Measurements from ENCODE around the gene CACHD1. TPM values are rescaled to one million over a fixed set of nuclear protein-coding genes. Genes with fewer than 3 reads are reported as not detected.
A peak's percentile ranks its signal among the peaks of the same experiment; 100 is the strongest.

CACHD1 gene
- under 1 TPM in 1 of 2 experiments, not detected in 1; 0.05 TPM for total RNA-seq

DNA sequence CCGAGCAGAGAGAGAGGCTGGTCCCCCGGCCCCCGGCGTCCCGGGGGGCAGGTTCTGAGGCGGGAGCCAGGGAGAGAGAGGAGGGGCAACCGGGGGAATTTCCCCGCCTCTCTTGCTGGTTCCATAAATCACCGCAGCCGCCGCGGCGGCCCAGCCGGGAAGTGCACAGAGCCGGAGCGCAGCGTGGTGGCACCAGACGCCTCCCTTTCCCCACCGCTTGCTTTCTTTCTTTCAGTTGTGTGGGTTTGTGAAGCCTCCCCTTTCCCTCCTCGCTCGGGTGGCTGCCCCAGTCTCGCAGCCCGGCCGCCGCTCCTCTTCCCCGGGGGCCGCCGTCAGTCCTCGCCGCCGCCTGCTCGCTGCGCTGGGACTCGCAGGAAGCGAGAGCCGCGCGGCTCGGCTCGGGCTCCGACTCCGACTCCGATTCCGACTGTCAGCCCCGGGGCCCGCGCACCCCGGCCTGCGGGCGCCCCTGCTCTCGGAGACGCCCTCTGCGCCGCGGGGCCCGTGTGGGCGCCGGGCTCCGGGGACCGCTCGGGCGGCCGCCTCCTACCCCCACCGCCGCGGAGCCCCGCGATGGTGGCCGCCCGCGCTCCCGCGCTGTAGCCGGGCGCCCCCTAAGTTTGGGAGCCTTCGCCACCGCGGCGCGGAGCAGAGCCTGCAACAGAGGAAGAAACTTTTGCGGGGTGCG is at the start of gene CACHD1:
Gene CACHD1, plus strand, starts transcription at position 153 of the 688 bp plus-strand sequence. CDS start 616 bp downstream, outside the sequence.
- H3K27ac Mint-ChIP-seq: no peak within 1 kb of the TSS
- peak within 1 kb of the TSS; percentile 64 for H3K4me3 Mint-ChIP-seq
- H3K36me3 Mint-ChIP-seq (ENCODE audit: low read depth): no peaks in the 10 kb centered on the region
- POLR2A ChIA-PET: no interaction called here
- DNase-seq: peak; percentile 34
- no peaks in the 10 kb centered on the region for H3K9me3 Mint-ChIP-seq
- H3K4me1 Mint-ChIP-seq: peaks cover 11% of the 10 kb centered on the region
- CTCF ChIA-PET: interaction anchor here (1.0 kb wide), 1 partner anchor 778 kb away, joined by 3 read pairs; no protein-coding TSS in a partner anchor
- peaks cover 49% of the 10 kb centered on the region for H3K27me3 Mint-ChIP-seq

DNA sequence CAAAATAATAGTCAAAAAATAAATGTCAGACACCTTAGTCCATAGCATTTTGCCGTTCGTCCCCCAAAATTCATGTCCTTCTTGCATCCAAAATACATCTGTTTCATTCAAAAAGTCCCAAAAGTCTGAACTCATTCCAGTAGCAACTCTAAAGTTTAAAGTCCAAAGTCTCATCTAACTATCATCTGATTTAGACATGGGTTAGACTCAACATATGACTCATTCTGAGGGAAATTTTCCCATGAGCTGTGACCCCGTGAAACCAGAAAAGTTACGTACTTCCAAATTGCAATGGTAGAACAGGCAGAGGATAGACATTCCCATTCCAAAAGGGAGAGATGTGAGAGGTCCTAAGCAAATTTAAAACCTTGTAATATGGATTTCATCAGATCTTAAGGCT is 48.6 kb upstream of the CACHD1 start:
- peaks cover 5% of the 10 kb centered on the region for H3K27me3 Mint-ChIP-seq
- no peaks in the 10 kb centered on the region for H3K4me1 Mint-ChIP-seq
- CTCF ChIA-PET: no interaction called here
- DNase-seq: no peak
- POLR2A ChIA-PET: no interaction called here
- H3K9me3 Mint-ChIP-seq: no peaks in the 10 kb centered on the region
- no peaks in the 10 kb centered on the region for H3K36me3 Mint-ChIP-seq (ENCODE audit: low read depth)
- H3K4me3 Mint-ChIP-seq: no peak overlapping the region
- no peak overlapping the region for H3K27ac Mint-ChIP-seq

DNA sequence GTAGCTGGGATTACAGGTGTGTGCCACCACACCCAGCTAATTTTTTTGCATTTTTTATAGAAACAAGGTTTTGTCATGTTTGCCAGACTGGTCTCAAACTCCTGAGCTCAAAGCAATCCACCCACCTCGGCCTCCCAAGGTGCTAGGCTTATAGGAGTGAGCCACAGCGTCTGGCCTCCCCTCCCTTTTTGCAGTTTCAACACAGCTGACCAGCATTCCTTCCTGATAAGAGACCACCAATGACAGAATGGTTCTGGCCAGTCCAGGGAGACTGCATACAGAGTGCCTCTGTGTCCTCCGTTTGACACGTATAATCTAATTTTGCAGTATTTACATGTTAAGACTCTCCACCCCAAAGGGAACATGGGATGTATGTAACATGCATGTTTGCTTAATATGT is 46.4 kb upstream of the CACHD1 start:
- H3K4me3 Mint-ChIP-seq: no peak overlapping the region
- peaks cover 5% of the 10 kb centered on the region for H3K27me3 Mint-ChIP-seq
- H3K4me1 Mint-ChIP-seq: no peaks in the 10 kb centered on the region
- no peak overlapping the region for H3K27ac Mint-ChIP-seq
- ChIA-PET CTCF (no interaction called here), POLR2A (no interaction called here)
- no peak for DNase-seq
- no peaks in the 10 kb centered on the region for H3K9me3 Mint-ChIP-seq
- H3K36me3 Mint-ChIP-seq (ENCODE audit: low read depth): no peaks in the 10 kb centered on the region

DNA sequence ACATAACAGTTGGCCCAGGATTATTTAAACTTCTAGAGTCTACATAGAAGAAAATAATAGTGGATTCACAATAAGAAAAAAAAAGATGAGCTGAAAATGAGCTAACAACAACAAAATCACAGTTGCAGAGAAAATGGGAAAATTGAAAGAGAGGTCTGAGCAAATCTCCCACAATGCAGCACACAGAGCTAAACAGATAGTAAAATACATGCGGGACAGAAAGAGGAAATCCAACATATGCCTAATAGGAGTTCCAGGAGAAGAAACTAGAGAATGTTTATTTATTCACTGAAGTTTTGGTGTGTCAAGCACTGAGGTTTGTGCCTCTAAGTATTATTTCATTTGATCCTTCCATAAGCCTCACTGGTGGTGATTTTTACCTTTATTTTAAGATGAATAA is 45.5 kb upstream of the CACHD1 start:
- peaks cover 2% of the 10 kb centered on the region for H3K27me3 Mint-ChIP-seq
- CTCF ChIA-PET: no interaction called here
- H3K4me3 Mint-ChIP-seq: no peak overlapping the region
- POLR2A ChIA-PET: no interaction called here
- DNase-seq: no peak
- no peaks in the 10 kb centered on the region for H3K9me3 Mint-ChIP-seq
- no peaks in the 10 kb centered on the region for H3K36me3 Mint-ChIP-seq (ENCODE audit: low read depth)
- no peaks in the 10 kb centered on the region for H3K4me1 Mint-ChIP-seq
- no peak overlapping the region for H3K27ac Mint-ChIP-seq

DNA sequence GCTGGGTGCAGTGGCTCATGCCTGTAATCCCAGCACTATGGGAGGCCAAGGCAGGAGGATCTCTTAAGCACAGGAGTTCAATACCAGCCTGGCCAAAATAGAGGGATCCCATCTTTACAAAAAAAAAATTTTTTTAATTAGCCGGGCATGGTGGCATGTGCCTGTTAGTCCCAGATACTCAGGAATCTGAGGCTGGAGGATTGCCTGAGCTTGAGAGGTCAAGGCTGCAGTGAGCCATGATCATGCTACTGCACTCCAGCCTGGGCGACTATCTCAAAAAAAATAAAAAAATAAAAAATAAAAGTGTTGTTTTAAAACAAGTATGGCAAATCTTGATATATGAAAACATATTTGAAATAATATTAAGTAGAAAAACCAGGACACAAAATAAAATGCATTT is 44.4 kb upstream of the CACHD1 start:
- Mint-ChIP-seq H3K27me3 (peaks cover 2% of the 10 kb centered on the region), H3K9me3 (no peaks in the 10 kb centered on the region), H3K27ac (no peak overlapping the region), H3K4me3 (no peak overlapping the region), H3K4me1 (no peaks in the 10 kb centered on the region), H3K36me3 (ENCODE audit: low read depth) (no peaks in the 10 kb centered on the region)
- CTCF ChIA-PET: no interaction called here
- POLR2A ChIA-PET: no interaction called here
- no peak for DNase-seq

DNA sequence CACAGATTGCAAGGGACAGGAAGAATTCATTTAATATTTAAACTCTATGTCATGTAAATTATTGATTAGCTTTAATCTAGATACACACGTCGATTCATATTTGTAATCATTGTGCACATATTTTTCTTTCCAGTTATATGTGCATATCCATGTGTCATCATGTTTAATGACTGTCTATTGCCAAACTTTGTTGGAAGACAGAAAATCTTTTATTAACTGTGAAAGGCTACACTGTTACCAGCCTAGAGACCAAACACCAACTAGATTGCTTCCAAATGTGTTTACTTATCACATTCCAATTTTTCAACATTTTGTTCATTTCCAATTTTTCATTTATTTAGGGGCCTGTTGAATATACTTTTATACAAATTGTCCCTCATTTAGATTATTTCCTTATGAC is 43.2 kb upstream of the CACHD1 start:
- ChIA-PET CTCF (no interaction called here), POLR2A (no interaction called here)
- no peak for DNase-seq
- Mint-ChIP-seq H3K27ac (no peak overlapping the region), H3K27me3 (no peaks in the 10 kb centered on the region), H3K4me1 (no peaks in the 10 kb centered on the region), H3K36me3 (ENCODE audit: low read depth) (no peaks in the 10 kb centered on the region), H3K9me3 (no peaks in the 10 kb centered on the region), H3K4me3 (no peak overlapping the region)

DNA sequence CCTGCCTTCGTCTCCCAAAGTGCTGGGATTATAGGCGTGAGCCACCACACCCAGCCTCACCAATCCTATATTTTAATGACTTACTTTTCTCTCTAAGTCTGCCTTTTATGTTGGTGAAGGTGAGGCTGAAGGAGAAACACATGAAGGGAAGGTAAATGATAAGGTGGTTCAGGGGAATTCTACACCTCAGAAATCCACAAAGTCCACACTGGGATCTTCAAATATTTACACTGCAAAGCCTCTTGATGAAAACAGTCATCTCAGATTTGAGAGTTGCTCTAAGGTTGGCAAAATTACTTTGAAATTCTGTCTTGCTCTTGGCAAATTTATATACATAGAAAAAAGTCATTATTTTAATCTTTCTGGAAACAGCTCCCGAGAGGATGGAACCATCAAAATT is 42.0 kb upstream of the CACHD1 start:
- H3K27ac Mint-ChIP-seq: no peak overlapping the region
- H3K4me1 Mint-ChIP-seq: no peaks in the 10 kb centered on the region
- POLR2A ChIA-PET: no interaction called here
- CTCF ChIA-PET: no interaction called here
- DNase-seq: no peak
- H3K9me3 Mint-ChIP-seq: no peaks in the 10 kb centered on the region
- no peaks in the 10 kb centered on the region for H3K27me3 Mint-ChIP-seq
- H3K36me3 Mint-ChIP-seq (ENCODE audit: low read depth): no peaks in the 10 kb centered on the region
- no peak overlapping the region for H3K4me3 Mint-ChIP-seq

DNA sequence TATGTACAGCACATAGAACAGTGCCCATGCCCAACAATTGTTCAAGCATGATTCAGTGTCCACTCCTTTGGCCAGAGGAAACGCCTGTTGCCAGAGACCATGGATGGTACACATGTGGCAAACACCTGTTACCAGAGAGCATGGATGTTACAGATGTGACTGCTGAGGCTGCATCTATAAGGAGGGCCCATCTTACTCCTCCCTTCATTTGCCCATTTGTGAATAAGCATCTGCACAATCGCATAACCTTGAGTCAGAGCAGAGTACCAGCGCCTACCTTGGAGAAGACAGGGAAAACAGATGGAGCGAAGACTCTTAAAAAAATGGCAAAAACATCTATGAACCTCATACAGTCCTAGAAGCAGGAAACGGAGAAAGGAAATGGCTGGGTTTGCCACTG is 36.6 kb upstream of the CACHD1 start:
- CTCF ChIA-PET: no interaction called here
- POLR2A ChIA-PET: no interaction called here
- no peaks in the 10 kb centered on the region for H3K36me3 Mint-ChIP-seq (ENCODE audit: low read depth)
- DNase-seq: no peak
- H3K4me3 Mint-ChIP-seq: no peak overlapping the region
- no peaks in the 10 kb centered on the region for H3K4me1 Mint-ChIP-seq
- no peaks in the 10 kb centered on the region for H3K9me3 Mint-ChIP-seq
- H3K27me3 Mint-ChIP-seq: peaks cover 2% of the 10 kb centered on the region
- no peak overlapping the region for H3K27ac Mint-ChIP-seq

DNA sequence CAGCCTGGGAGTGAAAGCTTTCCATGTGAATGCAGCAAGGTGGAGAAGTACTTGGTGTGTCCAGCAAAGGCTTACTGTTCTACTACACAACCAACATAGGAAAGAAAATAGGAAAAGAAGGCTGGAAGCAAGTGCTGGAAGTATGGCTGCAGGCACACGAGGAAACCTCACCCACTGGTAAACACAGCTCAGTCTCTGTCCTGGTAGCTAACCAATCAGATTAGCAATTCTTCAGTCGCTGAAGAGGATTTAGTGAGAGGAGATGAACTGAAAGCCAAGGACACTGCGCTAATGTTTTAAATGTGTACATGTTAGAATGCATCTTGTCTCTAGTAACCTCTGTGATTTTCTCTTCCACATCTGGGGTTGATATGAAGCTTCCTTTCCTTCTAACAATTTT is 36.2 kb upstream of the CACHD1 start:
- Mint-ChIP-seq H3K27ac (no peak overlapping the region), H3K4me1 (no peaks in the 10 kb centered on the region), H3K4me3 (no peak overlapping the region), H3K36me3 (ENCODE audit: low read depth) (no peaks in the 10 kb centered on the region), H3K9me3 (no peaks in the 10 kb centered on the region), H3K27me3 (peaks cover 2% of the 10 kb centered on the region)
- ChIA-PET CTCF (no interaction called here), POLR2A (no interaction called here)
- no peak for DNase-seq

DNA sequence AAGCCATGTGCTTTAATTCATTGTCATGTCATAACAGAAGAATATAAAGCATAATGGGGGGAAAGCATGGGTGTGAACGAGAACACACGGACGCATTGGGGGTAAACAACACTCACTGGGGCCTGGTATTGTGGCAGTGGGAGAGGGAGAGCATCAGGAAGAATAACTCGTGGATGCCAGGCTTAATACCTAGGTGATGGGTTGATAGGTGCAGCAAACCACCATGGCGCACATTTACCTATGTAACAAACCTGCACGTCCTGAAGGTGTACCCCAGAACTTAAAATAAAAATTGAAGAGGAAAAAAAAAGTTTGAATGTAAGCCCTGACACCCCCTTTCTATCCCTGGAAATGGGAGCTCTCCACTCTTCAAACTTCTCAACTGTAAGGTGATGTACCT is 34.9 kb upstream of the CACHD1 start:
- H3K36me3 Mint-ChIP-seq (ENCODE audit: low read depth): no peaks in the 10 kb centered on the region
- ChIA-PET CTCF (no interaction called here), POLR2A (no interaction called here)
- no peak overlapping the region for H3K4me3 Mint-ChIP-seq
- no peaks in the 10 kb centered on the region for H3K4me1 Mint-ChIP-seq
- H3K9me3 Mint-ChIP-seq: no peaks in the 10 kb centered on the region
- H3K27me3 Mint-ChIP-seq: peaks cover 2% of the 10 kb centered on the region
- no peak for DNase-seq
- no peak overlapping the region for H3K27ac Mint-ChIP-seq

DNA sequence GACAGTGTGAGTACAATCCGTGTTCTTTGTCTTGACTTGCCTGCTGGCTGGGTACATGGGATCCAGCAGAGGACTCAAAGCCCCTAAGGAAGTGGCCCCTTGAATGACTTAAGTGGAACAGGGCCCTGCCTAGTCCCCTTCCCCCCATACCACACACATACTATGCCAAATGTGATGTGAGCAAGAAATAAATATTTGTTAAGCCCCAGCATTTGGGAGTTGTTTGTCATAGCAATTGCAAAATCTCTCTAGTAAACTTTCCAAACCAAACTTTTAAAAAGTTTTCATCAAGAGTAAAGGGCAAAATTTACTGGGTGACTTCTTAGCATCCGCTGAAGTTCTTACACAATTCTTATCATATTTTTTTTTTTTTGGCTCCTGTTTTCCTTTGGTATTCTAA is 32.5 kb upstream of the CACHD1 start:
- Mint-ChIP-seq H3K4me3 (no peak overlapping the region), H3K27ac (no peak overlapping the region), H3K27me3 (peaks cover 2% of the 10 kb centered on the region), H3K9me3 (no peaks in the 10 kb centered on the region), H3K36me3 (ENCODE audit: low read depth) (no peaks in the 10 kb centered on the region), H3K4me1 (no peaks in the 10 kb centered on the region)
- DNase-seq: no peak
- ChIA-PET POLR2A (no interaction called here), CTCF (no interaction called here)

DNA sequence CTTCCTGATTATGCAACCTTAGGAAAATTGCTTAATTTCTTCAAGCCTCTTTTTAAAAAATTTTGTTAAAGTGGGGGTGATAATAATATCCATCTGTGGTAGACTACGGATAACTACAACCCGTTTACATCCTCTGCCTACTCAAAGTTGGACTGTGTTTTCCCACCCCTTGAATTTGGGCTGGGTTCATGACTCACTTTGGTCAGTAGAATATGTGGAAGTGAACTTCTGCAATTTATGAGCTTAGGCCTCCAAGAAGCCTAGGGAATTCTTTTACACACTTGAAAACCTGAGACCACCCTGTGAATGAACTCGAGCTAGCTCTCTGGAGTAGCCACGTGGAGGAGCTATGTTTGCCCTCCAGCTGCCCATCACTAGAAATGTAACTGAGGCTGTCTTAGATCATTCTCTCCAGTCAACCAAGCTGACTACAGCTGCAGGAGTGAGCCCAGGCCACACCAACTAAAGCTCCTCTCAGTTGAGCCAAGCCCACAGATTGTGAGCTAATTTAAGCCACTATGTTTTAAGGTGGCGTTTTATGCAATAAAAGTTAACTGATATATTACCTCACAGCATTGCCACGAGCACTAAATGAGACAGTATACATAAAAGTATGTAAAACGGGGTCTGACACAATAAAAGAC is 29.6 kb upstream of the CACHD1 start:
- H3K4me3 Mint-ChIP-seq: no peak overlapping the region
- no peaks in the 10 kb centered on the region for H3K4me1 Mint-ChIP-seq
- H3K27ac Mint-ChIP-seq: no peak overlapping the region
- POLR2A ChIA-PET: no interaction called here
- no peaks in the 10 kb centered on the region for H3K27me3 Mint-ChIP-seq
- no peaks in the 10 kb centered on the region for H3K36me3 Mint-ChIP-seq (ENCODE audit: low read depth)
- CTCF ChIA-PET: no interaction called here
- no peak for DNase-seq
- H3K9me3 Mint-ChIP-seq: no peaks in the 10 kb centered on the region

DNA sequence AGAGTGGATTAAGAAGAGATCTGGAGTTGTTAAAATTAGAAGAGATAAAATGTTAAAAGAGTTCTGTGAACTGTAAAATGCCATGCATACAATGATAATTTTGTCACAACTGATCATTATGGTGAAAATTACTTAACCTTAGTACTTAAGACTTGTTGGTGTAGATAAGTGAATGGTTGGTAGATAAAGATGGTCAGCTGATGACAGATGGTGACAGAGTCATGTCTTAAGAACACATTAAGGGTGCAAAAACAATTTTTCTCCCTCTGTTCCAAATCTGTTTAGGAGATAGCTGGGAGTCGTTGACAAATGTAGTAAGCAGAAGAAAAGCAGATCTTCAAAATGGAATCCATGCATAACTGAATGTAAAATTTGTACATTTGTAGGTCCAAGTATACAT is 18.5 kb upstream of the CACHD1 start:
- ChIA-PET CTCF (no interaction called here), POLR2A (no interaction called here)
- no peak overlapping the region for H3K4me3 Mint-ChIP-seq
- no peaks in the 10 kb centered on the region for H3K9me3 Mint-ChIP-seq
- no peaks in the 10 kb centered on the region for H3K4me1 Mint-ChIP-seq
- H3K27ac Mint-ChIP-seq: no peak overlapping the region
- DNase-seq: no peak
- H3K27me3 Mint-ChIP-seq: peaks cover 8% of the 10 kb centered on the region
- no peaks in the 10 kb centered on the region for H3K36me3 Mint-ChIP-seq (ENCODE audit: low read depth)

DNA sequence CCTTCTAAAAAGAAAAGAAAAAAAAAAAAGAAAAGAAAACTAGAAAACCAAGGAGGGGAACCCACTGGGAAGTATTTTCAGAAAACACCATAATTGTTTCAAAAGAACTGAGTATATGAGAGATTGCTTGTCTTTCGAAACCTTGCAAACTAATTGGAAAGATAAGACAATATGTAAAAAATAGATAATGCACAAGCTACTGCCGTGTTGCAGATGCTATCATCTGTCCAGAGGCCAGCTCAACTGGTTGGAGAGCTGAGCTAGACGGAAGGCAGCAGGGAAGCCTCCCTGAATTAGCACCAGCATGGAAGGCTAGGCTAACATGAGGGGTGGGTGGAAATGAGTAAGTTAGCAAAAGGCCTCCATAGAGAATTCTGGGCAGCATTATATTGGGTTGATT is 16.2 kb upstream of the CACHD1 start:
- ChIA-PET POLR2A (no interaction called here), CTCF (no interaction called here)
- Mint-ChIP-seq H3K27ac (no peak overlapping the region), H3K9me3 (no peaks in the 10 kb centered on the region), H3K4me3 (no peak overlapping the region), H3K4me1 (no peaks in the 10 kb centered on the region), H3K27me3 (peaks cover 3% of the 10 kb centered on the region), H3K36me3 (ENCODE audit: low read depth) (no peaks in the 10 kb centered on the region)
- no peak for DNase-seq

Data from activated CD4-positive, alpha-beta memory T cell treated with anti-CD3 and anti-CD28 coated beads, Interleukin-2, amount 10 ng/mL, durations not matched to agents 7 days and 5 days (primary cell).